ENCODE data around the gene HDGFL1.

The HDGFL1 gene

GRCh38 chr6:22570185-22570551 is 802 bp downstream of the HDGFL1 start:
- H3K9me3 ChIP-seq (ENCODE audit: insufficient read depth, low read length): no peaks in the 10 kb centered on the region

GRCh38 chr6:22575190-22575589 is 5.8 kb downstream of the HDGFL1 start:
- no peak for TF ChIP-seq ZNF274 (IDR thresholded peaks at IDR 0.05; ENCODE audit: low read depth, low read length)
- no peak for TF ChIP-seq SUZ12 (IDR thresholded peaks at IDR 0.05; ENCODE audit: extremely low read depth, insufficient read depth, insufficient read length)
- TF ChIP-seq YY1 (IDR thresholded peaks at IDR 0.05; ENCODE audit: insufficient read depth, insufficient read length): no peak
- H3K36me3 ChIP-seq (ENCODE audit: insufficient read depth, insufficient read length, low read length): no peaks in the 10 kb centered on the region
- H3K9ac ChIP-seq (ENCODE audit: insufficient read length, low read depth): no peak overlapping the region
- H3K4me1 ChIP-seq (ENCODE audit: insufficient read depth, insufficient read length): no peaks in the 10 kb centered on the region
- no peak overlapping the region for H3K4me3 ChIP-seq (ENCODE audit: insufficient read length, low read depth)
- no peaks in the 10 kb centered on the region for H3K9me3 ChIP-seq (ENCODE audit: insufficient read depth, low read length)
- DNase-seq (ENCODE audit: low read depth, low spot score): no peak
- H3K27me3 ChIP-seq (ENCODE audit: insufficient read depth, insufficient read length): no peaks in the 10 kb centered on the region

More at GRCh38 chr6:22570185-22570551, 802 bp downstream of the HDGFL1 start:
- Histone ChIP-seq H3K4me1 (ENCODE audit: insufficient read depth, insufficient read length) (no peaks in the 10 kb centered on the region), H3K9ac (ENCODE audit: insufficient read length, low read depth) (no peak overlapping the region), H3K4me3 (ENCODE audit: insufficient read length, low read depth) (no peak overlapping the region), H3K36me3 (ENCODE audit: insufficient read depth, insufficient read length, low read length) (no peaks in the 10 kb centered on the region), H3K27me3 (ENCODE audit: insufficient read depth, insufficient read length) (no peaks in the 10 kb centered on the region)
- no peak for DNase-seq (ENCODE audit: low read depth, low spot score)
- TF ChIP-seq SUZ12 (IDR thresholded peaks at IDR 0.05; ENCODE audit: extremely low read depth, insufficient read depth, insufficient read length) (no peak), ZNF274 (IDR thresholded peaks at IDR 0.05; ENCODE audit: low read depth, low read length) (no peak), YY1 (IDR thresholded peaks at IDR 0.05; ENCODE audit: insufficient read depth, insufficient read length) (no peak)

- no peak for TF ChIP-seq SUZ12 (IDR thresholded peaks at IDR 0.05; ENCODE audit: extremely low read depth, insufficient read depth, insufficient read length)
- no peaks in the 10 kb centered on the region for H3K27me3 ChIP-seq (ENCODE audit: insufficient read depth, insufficient read length)
- H3K36me3 ChIP-seq (ENCODE audit: insufficient read depth, insufficient read length, low read length): no peaks in the 10 kb centered on the region
- no peaks in the 10 kb centered on the region for H3K9me3 ChIP-seq (ENCODE audit: insufficient read depth, low read length)
- no peaks in the 10 kb centered on the region for H3K4me1 ChIP-seq (ENCODE audit: insufficient read depth, insufficient read length)
- no peak for DNase-seq (ENCODE audit: low read depth, low spot score)
- no peak overlapping the region for H3K4me3 ChIP-seq (ENCODE audit: insufficient read length, low read depth)
- H3K9ac ChIP-seq (ENCODE audit: insufficient read length, low read depth): no peak overlapping the region
These were observed 10.1 kb downstream of the HDGFL1 start for GRCh38 chr6:22579439-22579838.

GRCh38 chr6:22580337-22580736 is 11.0 kb downstream of the HDGFL1 start:
- no peak overlapping the region for H3K9ac ChIP-seq (ENCODE audit: insufficient read length, low read depth)
- no peak for TF ChIP-seq ZNF274 (IDR thresholded peaks at IDR 0.05; ENCODE audit: low read depth, low read length)
- no peak for TF ChIP-seq SUZ12 (IDR thresholded peaks at IDR 0.05; ENCODE audit: extremely low read depth, insufficient read depth, insufficient read length)
- TF ChIP-seq YY1 (IDR thresholded peaks at IDR 0.05; ENCODE audit: insufficient read depth, insufficient read length): no peak
- DNase-seq (ENCODE audit: low read depth, low spot score): no peak
- no peak overlapping the region for H3K4me3 ChIP-seq (ENCODE audit: insufficient read length, low read depth)
- H3K27me3 ChIP-seq (ENCODE audit: insufficient read depth, insufficient read length): no peaks in the 10 kb centered on the region
- H3K9me3 ChIP-seq (ENCODE audit: insufficient read depth, low read length): no peaks in the 10 kb centered on the region
- no peaks in the 10 kb centered on the region for H3K4me1 ChIP-seq (ENCODE audit: insufficient read depth, insufficient read length)
- no peaks in the 10 kb centered on the region for H3K36me3 ChIP-seq (ENCODE audit: insufficient read depth, insufficient read length, low read length)

- Histone ChIP-seq H3K9ac (ENCODE audit: insufficient read length, low read depth) (no peak overlapping the region), H3K27me3 (ENCODE audit: insufficient read depth, insufficient read length) (no peaks in the 10 kb centered on the region), H3K36me3 (ENCODE audit: insufficient read depth, insufficient read length, low read length) (no peaks in the 10 kb centered on the region), H3K4me1 (ENCODE audit: insufficient read depth, insufficient read length) (no peaks in the 10 kb centered on the region), H3K9me3 (ENCODE audit: insufficient read depth, low read length) (no peaks in the 10 kb centered on the region), H3K4me3 (ENCODE audit: insufficient read length, low read depth) (no peak overlapping the region)
- TF ChIP-seq SUZ12 (IDR thresholded peaks at IDR 0.05; ENCODE audit: extremely low read depth, insufficient read depth, insufficient read length): no peak
- no peak for TF ChIP-seq YY1 (IDR thresholded peaks at IDR 0.05; ENCODE audit: insufficient read depth, insufficient read length)
- no peak for TF ChIP-seq ZNF274 (IDR thresholded peaks at IDR 0.05; ENCODE audit: low read depth, low read length)
- no peak for DNase-seq (ENCODE audit: low read depth, low spot score)
These were observed 13.2 kb downstream of the HDGFL1 start for GRCh38 chr6:22582417-22583205.

GRCh38 chr6:22583230-22583629 is 13.9 kb downstream of the HDGFL1 start:
- no peak for DNase-seq (ENCODE audit: low read depth, low spot score)
- no peak overlapping the region for H3K4me3 ChIP-seq (ENCODE audit: insufficient read length, low read depth)
- H3K9me3 ChIP-seq (ENCODE audit: insufficient read depth, low read length): no peaks in the 10 kb centered on the region
- H3K36me3 ChIP-seq (ENCODE audit: insufficient read depth, insufficient read length, low read length): no peaks in the 10 kb centered on the region
- no peak overlapping the region for H3K9ac ChIP-seq (ENCODE audit: insufficient read length, low read depth)
- H3K4me1 ChIP-seq (ENCODE audit: insufficient read depth, insufficient read length): no peaks in the 10 kb centered on the region
- no peaks in the 10 kb centered on the region for H3K27me3 ChIP-seq (ENCODE audit: insufficient read depth, insufficient read length)
- no peak for TF ChIP-seq ZNF274 (IDR thresholded peaks at IDR 0.05; ENCODE audit: low read depth, low read length)
- TF ChIP-seq SUZ12 (IDR thresholded peaks at IDR 0.05; ENCODE audit: extremely low read depth, insufficient read depth, insufficient read length): no peak
- no peak for TF ChIP-seq YY1 (IDR thresholded peaks at IDR 0.05; ENCODE audit: insufficient read depth, insufficient read length)

GRCh38 chr6:22583927-22584326 is 14.6 kb downstream of the HDGFL1 start:
- H3K9ac ChIP-seq (ENCODE audit: insufficient read length, low read depth): no peak overlapping the region
- H3K9me3 ChIP-seq (ENCODE audit: insufficient read depth, low read length): no peaks in the 10 kb centered on the region
- no peak overlapping the region for H3K4me3 ChIP-seq (ENCODE audit: insufficient read length, low read depth)
- no peak for DNase-seq (ENCODE audit: low read depth, low spot score)
- no peaks in the 10 kb centered on the region for H3K4me1 ChIP-seq (ENCODE audit: insufficient read depth, insufficient read length)
- H3K36me3 ChIP-seq (ENCODE audit: insufficient read depth, insufficient read length, low read length): no peaks in the 10 kb centered on the region
- TF ChIP-seq SUZ12 (IDR thresholded peaks at IDR 0.05; ENCODE audit: extremely low read depth, insufficient read depth, insufficient read length) (no peak), YY1 (IDR thresholded peaks at IDR 0.05; ENCODE audit: insufficient read depth, insufficient read length) (no peak), ZNF274 (IDR thresholded peaks at IDR 0.05; ENCODE audit: low read depth, low read length) (no peak)
- no peaks in the 10 kb centered on the region for H3K27me3 ChIP-seq (ENCODE audit: insufficient read depth, insufficient read length)
